Measurements from ENCODE around the gene JARID2. TPM values are rescaled to one million over a fixed set of nuclear protein-coding genes. Genes with fewer than 3 reads are reported as not detected.

Gene JARID2
- total and polyA plus RNA-seq, 4 donors: 3.8 to 14.8 (median 12.0) TPM

DNA sequence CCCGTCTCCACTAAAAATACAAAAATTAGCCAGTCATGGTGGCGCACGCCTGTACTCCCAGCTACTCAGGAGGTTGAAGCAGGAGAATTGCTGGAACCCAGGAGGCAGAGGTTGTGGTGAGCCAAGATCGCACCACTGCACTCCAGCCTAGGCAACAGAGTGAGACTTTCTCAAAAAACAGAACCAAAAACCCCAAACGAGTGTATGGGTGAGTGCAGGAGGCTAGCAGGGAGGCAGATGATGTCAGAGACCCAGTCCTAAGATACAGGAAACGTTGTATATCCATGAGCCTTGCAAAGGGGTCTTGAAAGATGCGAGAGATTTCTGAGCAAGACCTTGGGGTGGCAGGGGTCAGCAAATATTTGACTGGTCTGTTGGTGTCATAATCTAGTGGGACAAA, 136.2 kb downstream of the JARID2 start:
- no peak overlapping the region for H3K27ac ChIP-seq (ENCODE audit: low read depth in 1 of 2, low read length in 1 of 2)
- H3K27me3 ChIP-seq (ENCODE audit: control insufficient read depth in 3 of 3, insufficient read depth in 3 of 3, low read length in 2 of 3): no peaks in the 10 kb centered on the region
- DNase-seq (no peak), ATAC-seq (ENCODE audit: insufficient read depth, low FRiP score) (no peak)
- H3K4me3 ChIP-seq: no peak overlapping the region
- 76 to 91% methylated on average over 7 of the region's 7 CpGs for WGBS, 2 donors
- H3K9ac ChIP-seq (ENCODE audit: insufficient read depth in 1 of 2, low read length in 2 of 2): no peak overlapping the region
- peaks cover 7 to 29% (median 23%) of the 10 kb centered on the region in 5 donors for H3K4me1 ChIP-seq (ENCODE audit: control insufficient read depth in 5 of 5, insufficient read depth in 5 of 5, low read length in 5 of 5)
- H3K36me3 ChIP-seq (ENCODE audit: control insufficient read depth in 4 of 4, insufficient read depth in 4 of 4, low read length in 4 of 4): no peaks in the 10 kb centered on the region
- no peaks in the 10 kb centered on the region for H3K9me3 ChIP-seq (ENCODE audit: control insufficient read depth in 4 of 4, insufficient read depth in 3 of 4, low read length in 3 of 4)
- TF ChIP-seq, protein P1, sequence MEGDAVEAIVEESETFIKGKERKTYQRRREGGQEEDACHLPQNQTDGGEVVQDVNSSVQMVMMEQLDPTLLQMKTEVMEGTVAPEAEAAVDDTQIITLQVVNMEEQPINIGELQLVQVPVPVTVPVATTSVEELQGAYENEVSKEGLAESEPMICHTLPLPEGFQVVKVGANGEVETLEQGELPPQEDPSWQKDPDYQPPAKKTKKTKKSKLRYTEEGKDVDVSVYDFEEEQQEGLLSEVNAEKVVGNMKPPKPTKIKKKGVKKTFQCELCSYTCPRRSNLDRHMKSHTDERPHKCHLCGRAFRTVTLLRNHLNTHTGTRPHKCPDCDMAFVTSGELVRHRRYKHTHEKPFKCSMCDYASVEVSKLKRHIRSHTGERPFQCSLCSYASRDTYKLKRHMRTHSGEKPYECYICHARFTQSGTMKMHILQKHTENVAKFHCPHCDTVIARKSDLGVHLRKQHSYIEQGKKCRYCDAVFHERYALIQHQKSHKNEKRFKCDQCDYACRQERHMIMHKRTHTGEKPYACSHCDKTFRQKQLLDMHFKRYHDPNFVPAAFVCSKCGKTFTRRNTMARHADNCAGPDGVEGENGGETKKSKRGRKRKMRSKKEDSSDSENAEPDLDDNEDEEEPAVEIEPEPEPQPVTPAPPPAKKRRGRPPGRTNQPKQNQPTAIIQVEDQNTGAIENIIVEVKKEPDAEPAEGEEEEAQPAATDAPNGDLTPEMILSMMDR (IDR thresholded peaks at IDR 0.05; ENCODE audit: control extremely low read depth, extremely low read depth): no peak

DNA sequence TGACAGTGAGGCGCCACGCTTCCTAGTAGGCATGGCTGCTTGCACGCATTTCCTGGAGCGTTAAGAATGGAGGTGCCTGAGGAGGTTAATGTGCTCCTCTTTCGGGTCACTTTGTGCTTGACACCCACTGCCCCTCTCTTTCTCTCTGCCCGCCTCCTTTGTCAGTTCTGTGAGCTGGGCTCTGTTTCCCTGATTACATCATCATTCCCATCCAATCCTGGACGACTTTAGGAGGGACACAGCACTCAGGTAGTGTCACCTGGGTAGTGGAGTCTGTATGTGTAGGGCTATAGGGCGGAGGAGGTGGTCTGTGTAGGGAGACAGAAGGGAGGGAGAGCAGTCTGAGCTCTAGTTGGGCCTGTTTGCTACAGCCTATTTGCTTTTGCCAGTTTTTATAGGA, 136.8 kb downstream of the JARID2 start:
- H3K9ac ChIP-seq (ENCODE audit: insufficient read depth in 1 of 2, low read length in 2 of 2): no peak overlapping the region
- no peak for DNase-seq
- WGBS, 2 donors: 94 to 95% methylated on average over 8 of the region's 8 CpGs
- H3K4me3 ChIP-seq: no peak overlapping the region
- H3K36me3 ChIP-seq (ENCODE audit: control insufficient read depth in 4 of 4, insufficient read depth in 4 of 4, low read length in 4 of 4): no peaks in the 10 kb centered on the region
- peaks cover 7 to 29% (median 25%) of the 10 kb centered on the region in 5 donors for H3K4me1 ChIP-seq (ENCODE audit: control insufficient read depth in 5 of 5, insufficient read depth in 5 of 5, low read length in 5 of 5)
- TF ChIP-seq, protein P1 (IDR thresholded peaks at IDR 0.05; ENCODE audit: control extremely low read depth, extremely low read depth): no peak
- H3K27ac ChIP-seq (ENCODE audit: low read depth in 1 of 2, low read length in 1 of 2): no peak overlapping the region
- no peaks in the 10 kb centered on the region for H3K27me3 ChIP-seq (ENCODE audit: control insufficient read depth in 3 of 3, insufficient read depth in 3 of 3, low read length in 2 of 3)
- no peaks in the 10 kb centered on the region for H3K9me3 ChIP-seq (ENCODE audit: control insufficient read depth in 4 of 4, insufficient read depth in 3 of 4, low read length in 3 of 4)
- ATAC-seq (ENCODE audit: insufficient read depth, low FRiP score): no peak

DNA sequence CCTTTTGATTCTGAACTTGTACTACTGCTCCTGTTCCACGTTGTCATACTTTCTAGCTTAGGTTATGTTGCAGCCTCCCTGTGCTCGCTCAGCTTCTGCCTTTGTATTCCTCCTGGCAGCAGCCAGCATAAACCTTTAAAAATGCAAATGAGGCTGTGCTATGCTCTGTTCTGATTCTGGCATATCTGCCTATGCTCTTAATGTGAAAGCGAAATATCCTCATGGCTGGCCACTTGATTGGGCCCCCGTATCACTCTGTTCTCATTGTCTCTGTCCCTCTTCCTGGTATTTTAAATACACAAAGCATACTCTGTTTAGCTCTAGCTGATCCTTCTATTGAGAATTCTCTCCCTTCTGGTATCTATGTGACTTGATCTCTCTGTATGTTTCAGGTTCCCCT, 139.0 kb downstream of the JARID2 start:
- DNase-seq: no peak
- no peak overlapping the region for H3K4me3 ChIP-seq
- H3K27ac ChIP-seq (ENCODE audit: low read depth in 1 of 2, low read length in 1 of 2): no peak overlapping the region
- peaks cover 6 to 41% (median 31%) of the 10 kb centered on the region in 5 donors for H3K4me1 ChIP-seq (ENCODE audit: control insufficient read depth in 5 of 5, insufficient read depth in 5 of 5, low read length in 5 of 5)
- H3K27me3 ChIP-seq (ENCODE audit: control insufficient read depth in 3 of 3, insufficient read depth in 3 of 3, low read length in 2 of 3): no peaks in the 10 kb centered on the region
- 50 to 56% methylated on average over 4 of the region's 4 CpGs for whole genome bisulfite sequencing, 2 donors
- no peaks in the 10 kb centered on the region for H3K36me3 ChIP-seq (ENCODE audit: control insufficient read depth in 4 of 4, insufficient read depth in 4 of 4, low read length in 4 of 4)
- no peaks in the 10 kb centered on the region for H3K9me3 ChIP-seq (ENCODE audit: control insufficient read depth in 4 of 4, insufficient read depth in 3 of 4, low read length in 3 of 4)
- H3K9ac ChIP-seq (ENCODE audit: insufficient read depth in 1 of 2, low read length in 2 of 2): no peak overlapping the region
- no peak for ATAC-seq (ENCODE audit: insufficient read depth, low FRiP score)
- TF ChIP-seq, protein P1 (IDR thresholded peaks at IDR 0.05; ENCODE audit: control extremely low read depth, extremely low read depth): no peak

DNA sequence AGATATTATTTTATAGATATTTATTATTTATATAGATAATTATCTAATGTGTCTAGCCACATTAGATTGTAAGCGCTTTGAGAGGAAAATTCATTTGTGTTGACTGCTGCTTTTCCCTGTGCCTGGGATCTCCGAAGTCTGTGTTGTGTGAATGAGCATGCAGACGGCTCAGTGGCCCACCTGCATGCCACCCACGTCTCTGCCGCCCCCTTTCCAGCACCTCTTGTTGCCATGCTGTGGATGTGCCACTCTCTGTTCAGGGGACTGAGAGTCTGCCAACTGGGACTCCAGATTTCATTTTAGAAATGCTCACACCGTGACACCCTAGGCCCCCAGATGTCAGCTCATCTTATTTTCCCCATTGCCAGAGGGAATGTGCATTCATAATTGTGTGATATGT, 139.7 kb downstream of the JARID2 start:
- 87 to 92% methylated on average over 6 of the region's 6 CpGs for WGBS, 2 donors
- H3K27ac ChIP-seq (ENCODE audit: low read depth in 1 of 2, low read length in 1 of 2): no peak overlapping the region
- no peaks in the 10 kb centered on the region for H3K36me3 ChIP-seq (ENCODE audit: control insufficient read depth in 4 of 4, insufficient read depth in 4 of 4, low read length in 4 of 4)
- TF ChIP-seq, protein P1 (IDR thresholded peaks at IDR 0.05; ENCODE audit: control extremely low read depth, extremely low read depth): no peak
- no peaks in the 10 kb centered on the region for H3K27me3 ChIP-seq (ENCODE audit: control insufficient read depth in 3 of 3, insufficient read depth in 3 of 3, low read length in 2 of 3)
- H3K9ac ChIP-seq (ENCODE audit: insufficient read depth in 1 of 2, low read length in 2 of 2): no peak overlapping the region
- DNase-seq (no peak), ATAC-seq (ENCODE audit: insufficient read depth, low FRiP score) (no peak)
- no peak overlapping the region for H3K4me3 ChIP-seq
- H3K4me1 ChIP-seq (ENCODE audit: control insufficient read depth in 5 of 5, insufficient read depth in 5 of 5, low read length in 5 of 5): peaks cover 12 to 48% (median 33%) of the 10 kb centered on the region in 5 donors
- no peaks in the 10 kb centered on the region for H3K9me3 ChIP-seq (ENCODE audit: control insufficient read depth in 4 of 4, insufficient read depth in 3 of 4, low read length in 3 of 4)
